SH-SY5Y (cell line): Measurements from ENCODE around the gene KIF18B.

ENCODE experiments used
- GATA2 ChIP-seq: IDR thresholded peaks from 2 replicates; pipeline ENCODE4 v1.6.1; 2011; ENCODE audit warnings: mild to moderate bottlenecking, low read depth, low read length
- GATA3 ChIP-seq: IDR thresholded peaks from 2 replicates; pipeline ENCODE4 v1.6.1; 2011; ENCODE audit warnings: low read depth, mild to moderate bottlenecking, low read length, moderate library complexity

GRCh38 chr17:44918006-44918405 lies 29.6 kb downstream of the KIF18B start:
- TF ChIP-seq GATA2, result no peak
- no peak for TF ChIP-seq GATA3
